Common myeloid progenitor, CD34-positive (primary cell): ENCODE results near the gene DHRSX.

Experiments
- CTCF ChIA-PET: fragments of 350-600 bp; sonication (Branson Sonifier 250); formaldehyde crosslinking; loops from one replicate; lab custom pipeline; 2021; ENCODE audit warnings: antibody characterized with exemption; lab: Charles Lee
- POLR2A ChIA-PET: fragments of 350-600 bp; sonication (Branson Sonifier 250); formaldehyde crosslinking; loops from one replicate; lab custom pipeline; 2021; ENCODE audit warnings: antibody characterized with exemption; lab: Charles Lee
- DNase-seq, 3 donors: peaks; one replicate each; pipeline versions ENCODE4 v3.0.0 to v3.0.0-alpha.2; 2013
- H3K27ac ChIP-seq, 2 experiments: 1 replicate in 1 of 2; 2 replicates in 1 of 2; pipeline ENCODE4 v1.7.0; 2013; ENCODE audit warnings: inconsistent platforms in 2 of 2, low read length in 2 of 2, mild to moderate bottlenecking in 2 of 2, low read depth in 1 of 2, moderate library complexity in 1 of 2; ENCODE audit not compliant: severe bottlenecking in 2 of 2, insufficient read depth in 1 of 2, poor library complexity in 1 of 2
- H3K27me3 ChIP-seq, 5 experiments: replicated peaks in 2 of 5; 1 replicate in 3 of 5; 2 replicates in 2 of 5; pipeline versions ENCODE4 v1.6.1 to v1.7.0; 2013; ENCODE audit warnings: low read length in 4 of 5, mild to moderate bottlenecking in 2 of 5, moderate library complexity in 2 of 5, inconsistent platforms in 1 of 5; ENCODE audit not compliant: insufficient read depth in 5 of 5, control insufficient read depth in 4 of 5
- H3K36me3 ChIP-seq, 4 experiments: 1 replicate in 2 of 4; 2 replicates in 2 of 4; pipeline versions ENCODE4 v1.6.1 to v1.7.0; 2013; ENCODE audit warnings: low read length in 3 of 4, control low read depth in 1 of 4, mild to moderate bottlenecking in 1 of 4; ENCODE audit not compliant: control insufficient read depth in 4 of 4, insufficient read depth in 4 of 4
- H3K4me1 ChIP-seq, 4 experiments: 1 replicate in 3 of 4; 2 replicates in 1 of 4; pipeline versions ENCODE4 v1.6.1 to v1.7.1; 2013; ENCODE audit warnings: low read length in 3 of 4, mild to moderate bottlenecking in 3 of 4, control low read depth in 1 of 4, inconsistent platforms in 1 of 4, moderate library complexity in 1 of 4; ENCODE audit not compliant: control insufficient read depth in 4 of 4, insufficient read depth in 4 of 4; ENCODE audit errors: control extremely low read depth in 1 of 4
- H3K4me3 ChIP-seq, 7 experiments: 1 replicate in 4 of 7; 2 replicates in 3 of 7; pipeline versions ENCODE4 v1.5.1 to v1.7.0; 2013; ENCODE audit warnings: mild to moderate bottlenecking in 7 of 7, low read length in 6 of 7, moderate library complexity in 6 of 7, inconsistent platforms in 2 of 7, low read depth in 2 of 7, control low read depth in 1 of 7; ENCODE audit not compliant: insufficient read depth in 4 of 7, control insufficient read depth in 1 of 7; ENCODE audit errors: extremely low read depth in 1 of 7
- H3K9me3 ChIP-seq, 5 experiments: 1 replicate in 4 of 5; 2 replicates in 1 of 5; pipeline versions ENCODE4 v1.6.1 to v1.7.1; 2013; ENCODE audit warnings: low read length in 4 of 5, mild to moderate bottlenecking in 2 of 5, inconsistent platforms in 1 of 5, low read depth in 1 of 5, moderate library complexity in 1 of 5; ENCODE audit not compliant: control insufficient read depth in 4 of 5, insufficient read depth in 2 of 5; ENCODE audit errors: control extremely low read depth in 1 of 5
- WGBS: methylation state at CpG from one replicate; pipeline ENCODE4 v1.1.5; 2013; ENCODE audit not compliant: insufficient coverage; 5-methylcytosine and 5-hydroxymethylcytosine counted together

DHRSX gene

GRCh38 chrX:2487366-2487765 is 13.4 kb downstream of the DHRSX start:
- no peaks in the 10 kb centered on the region for H3K4me1 ChIP-seq
- no peaks in the 10 kb centered on the region for H3K9me3 ChIP-seq
- POLR2A ChIA-PET: no interaction called here
- H3K27me3 ChIP-seq: no peaks in the 10 kb centered on the region
- DNase-seq: no peak
- H3K36me3 ChIP-seq: peaks cover 21 to 70% (median 47%) of the 10 kb centered on the region in 4 experiments
- 98% methylated on average over 13 of the region's 16 CpGs for WGBS
- CTCF ChIA-PET: no interaction called here
- no peak overlapping the region for H3K27ac ChIP-seq
- H3K4me3 ChIP-seq: no peak overlapping the region

GRCh38 chrX:2486476-2487133 is 14.2 kb downstream of the DHRSX start:
- Histone ChIP-seq H3K4me3 (no peak overlapping the region), H3K27me3 (no peaks in the 10 kb centered on the region), H3K9me3 (no peaks in the 10 kb centered on the region), H3K27ac (no peak overlapping the region), H3K36me3 (peaks cover 21 to 66% (median 44%) of the 10 kb centered on the region in 4 experiments), H3K4me1 (no peaks in the 10 kb centered on the region)
- CTCF ChIA-PET: no interaction called here
- POLR2A ChIA-PET: no interaction called here
- 96% methylated on average over 29 of the region's 29 CpGs for WGBS
- DNase-seq: no peak

- Histone ChIP-seq H3K4me1 (no peaks in the 10 kb centered on the region), H3K27me3 (no peaks in the 10 kb centered on the region), H3K36me3 (peaks cover 16 to 62% (median 43%) of the 10 kb centered on the region in 4 experiments), H3K27ac (no peak overlapping the region), H3K9me3 (no peaks in the 10 kb centered on the region), H3K4me3 (no peak overlapping the region)
- CTCF ChIA-PET: no interaction called here
- 98% methylated on average over 5 of the region's 10 CpGs for WGBS
- POLR2A ChIA-PET: no interaction called here
- DNase-seq: no peak
Measured at GRCh38 chrX:2485789-2486345, 14.9 kb downstream of the DHRSX start.

- WGBS: 97% methylated on average over 25 of the region's 26 CpGs
- H3K4me3 ChIP-seq: no peak overlapping the region
- ChIA-PET CTCF (no interaction called here), POLR2A (no interaction called here)
- no peaks in the 10 kb centered on the region for H3K27me3 ChIP-seq
- H3K27ac ChIP-seq: no peak overlapping the region
- no peak for DNase-seq
- H3K4me1 ChIP-seq: no peaks in the 10 kb centered on the region
- peaks cover 16 to 53% (median 35%) of the 10 kb centered on the region in 4 experiments for H3K36me3 ChIP-seq
- no peaks in the 10 kb centered on the region for H3K9me3 ChIP-seq
Measured at GRCh38 chrX:2484721-2485648, 15.8 kb downstream of the DHRSX start.

GRCh38 chrX:2484256-2484655 is 16.5 kb downstream of the DHRSX start:
- H3K27ac ChIP-seq: no peak overlapping the region
- H3K4me3 ChIP-seq: no peak overlapping the region
- ChIA-PET CTCF (no interaction called here), POLR2A (no interaction called here)
- H3K9me3 ChIP-seq: no peaks in the 10 kb centered on the region
- H3K27me3 ChIP-seq: no peaks in the 10 kb centered on the region
- H3K36me3 ChIP-seq: peaks cover 13 to 51% (median 28%) of the 10 kb centered on the region in 4 experiments
- DNase-seq: no peak
- 96% methylated on average over 9 of the region's 12 CpGs for WGBS
- H3K4me1 ChIP-seq: no peaks in the 10 kb centered on the region

- no peak overlapping the region for H3K27ac ChIP-seq
- ChIA-PET CTCF (no interaction called here), POLR2A (no interaction called here)
- DNase-seq: no peak
- 95% methylated on average over 13 of the region's 16 CpGs for WGBS
- H3K4me3 ChIP-seq: no peak overlapping the region
- H3K9me3 ChIP-seq: no peaks in the 10 kb centered on the region
- peaks cover 10 to 46% (median 21%) of the 10 kb centered on the region in 4 experiments for H3K36me3 ChIP-seq
- H3K4me1 ChIP-seq: no peaks in the 10 kb centered on the region
- H3K27me3 ChIP-seq: no peaks in the 10 kb centered on the region
Measured at GRCh38 chrX:2483398-2484060, 17.2 kb downstream of the DHRSX start.
